Heart left ventricle (tissue), 16 donors: Measurements from ENCODE around the gene ARMC5. TPM values are rescaled to one million over a fixed set of nuclear protein-coding genes. Genes with fewer than 3 reads are reported as not detected.

Experiments
- ATAC-seq, 4 donors: fragments of 200-7000 bp; cut with Tn5 transposase; one replicate each; pipeline ENCODE4 v1.9.1; 2020 to 2022; ENCODE audit warnings: moderate library complexity in 4 of 4, mild to moderate bottlenecking in 3 of 4, moderate number of reproducible peaks in 1 of 4
- DNase-seq, 5 donors: peaks; one replicate each; pipeline ENCODE4 v3.0.0-alpha.2; 2020
- H3K27ac ChIP-seq, 12 donors: fragments of 200-600 bp; sonication (generic) in 4 of 12; one replicate each; pipeline versions ENCODE4 v1.5.0 to v1.8.0; 2016 to 2022; ENCODE audit warnings: mild to moderate bottlenecking in 2 of 12
- H3K27me3 ChIP-seq, 9 donors: fragments of 200-600 bp; sonication (generic) in 2 of 9; one replicate each; pipeline versions ENCODE4 v1.5.1 to v1.8.0; 2016 to 2022; ENCODE audit warnings: mild to moderate bottlenecking in 3 of 9
- H3K36me3 ChIP-seq, 9 donors: fragments of 200-600 bp; sonication (generic) in 2 of 9; one replicate each; pipeline versions ENCODE4 v1.5.0 to v1.8.0; 2018 to 2022; ENCODE audit warnings: mild to moderate bottlenecking in 2 of 9
- H3K4me1 ChIP-seq, 12 donors: fragments of 200-600 bp; sonication (generic) in 4 of 12; one replicate each; pipeline versions ENCODE4 v1.5.0 to v1.8.0; 2016 to 2022; ENCODE audit warnings: mild to moderate bottlenecking in 3 of 12
- H3K4me3 ChIP-seq, 12 donors: fragments of 200-600 bp; sonication (generic) in 4 of 12; one replicate each; pipeline versions ENCODE4 v1.5.0 to v1.8.0; 2017 to 2022; ENCODE audit warnings: mild to moderate bottlenecking in 9 of 12, moderate library complexity in 4 of 12
- H3K9me3 ChIP-seq, 12 donors: fragments of 200-600 bp; sonication (generic) in 4 of 12; one replicate each; pipeline versions ENCODE4 v1.5.0 to v1.8.0; 2016 to 2022; ENCODE audit warnings: mild to moderate bottlenecking in 1 of 12
- CTCF ChIP-seq, 12 donors: fragments of 200-600 bp; sonication (generic) in 4 of 12; IDR thresholded peaks; one replicate each; pipeline versions ENCODE4 v1.5.0 to v1.8.0; 2018 to 2022; ENCODE audit warnings: antibody characterized with exemption in 12 of 12, mild to moderate bottlenecking in 5 of 12
- POLR2A ChIP-seq, 2 donors: fragments of 450-650 bp; IDR thresholded peaks; one replicate each; pipeline ENCODE4 v1.6.1; 2017; ENCODE audit warnings: antibody characterized with exemption in 2 of 2, mild to moderate bottlenecking in 2 of 2, moderate library complexity in 2 of 2
- WGBS, 4 donors: extraction: QIAGEN DNeasy Blood & Tissue Kit in 2 of 4; methylation state at CpG; one replicate each; pipeline versions ENCODE4 v1.1.5 to v1.1.7; 2013 to 2018; 5-methylcytosine and 5-hydroxymethylcytosine counted together
- intact Hi-C, 10 donors: fragments of 100-400 bp; cut with DNase I; formaldehyde crosslinking; loops; one replicate each; pipeline versions ENCODE4 v1.11.1 to v1.14.2; 2022
- polyA plus RNA-seq, 2 donors: library from polyadenylated mRNA; stranded (reverse); fragments of 200-250 nt; gene quantifications; one replicate each; pipeline ENCODE4 v1.2.3, GENCODE V29; 2013
- total RNA-seq, 9 donors: library from RNA; depleted of rRNA in 2 of 9; stranded (reverse); fragments of >200 nt in 2 of 9; fragmentation: NEBNext Ultra II Directional in 3 of 9; extraction: Animal tissue kit (Norgen Biotek cat#: 25700) in 3 of 9; gene quantifications; one replicate each; pipeline versions ENCODE4 v1.1.0 to v1.2.4, GENCODE V29; 2016 to 2023
- donor health status: ischemic (EF 13 %, LVEDD 7.1; RV severe dilation, severe dysfunction).
- donor health status: healthy with polysubstance abuse.
- donor health status: DM: no; HTN: yes; CAD: no.
- donor health status: DM: no; HTN: no; CAD: no.
- donor health status: ischemic (EF 25% LVEDD 6.9; RV normal size, moderate dysfunction).
- donor health status: ischemic (EF 25% LVEDD 5.7; RV mildly dilated, moderate dysfunction).
- donor health status: healthy.
- donor health status: DM: yes; HTN: yes; CAD: no.
- donor health status: ischemic (EF 35%, LVEDD 5.7; RV mildly dilated, moderate dysfunction).
- donor health status: nonischemic (EF 11% LVEDD 7.7; RV severe dilation, severe dysfunction).
- donor health status: DM: yes; HTN: yes; CAD: no.
- donor health status: PGD.
- donor health status: ischemic (EF 29% LVEDD 5.4; RV normal size, mild dysfunction).
- donor health status: nonischemic (EF 23%, LVEDD 6.1; RV moderate dilation, normal function).

ARMC5 gene
- total and polyA plus RNA-seq, 11 donors = 4.1 to 9.2 (median 6.6) TPM

DNA sequence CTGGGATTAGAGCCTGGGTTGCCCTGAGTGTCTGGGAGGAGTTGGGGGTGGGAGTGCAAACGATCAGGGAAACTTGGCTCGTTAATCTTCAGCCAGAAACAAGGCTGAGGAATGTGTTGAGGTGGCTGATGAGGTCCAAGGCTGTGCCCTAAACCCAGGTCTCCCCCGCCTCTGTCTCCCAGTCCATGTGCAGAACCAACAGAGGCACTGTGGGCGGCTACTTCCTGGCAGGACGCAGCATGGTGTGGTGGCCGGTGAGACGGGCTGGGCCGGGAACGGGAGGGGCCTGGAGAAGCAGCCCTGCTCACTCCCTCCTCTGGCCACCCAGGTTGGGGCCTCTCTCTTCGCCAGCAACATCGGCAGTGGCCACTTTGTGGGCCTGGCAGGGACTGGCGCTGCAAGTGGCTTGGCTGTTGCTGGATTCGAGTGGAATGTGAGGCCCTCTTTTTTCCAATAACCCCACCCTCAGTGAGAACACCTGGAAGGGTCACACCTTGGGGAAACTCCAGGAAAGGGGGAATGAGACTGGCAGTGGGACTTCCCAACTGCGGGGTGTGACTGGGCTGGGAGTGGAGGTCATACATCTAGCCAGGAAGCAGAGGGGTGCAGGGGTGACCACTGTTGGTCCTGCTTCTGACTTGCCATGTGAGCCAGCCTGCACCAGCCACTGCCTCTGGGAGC lies 25.3 kb downstream of the ARMC5 start:
- no peak for ATAC-seq
- Histone ChIP-seq H3K27me3 (peaks cover 0 to 23% (median 7%) of the 10 kb centered on the region in 9 donors), H3K4me1 (peaks cover 8 to 30% (median 23%) of the 10 kb centered on the region in 12 donors), H3K36me3 (peaks cover 0 to under 1% (median 0%) of the 10 kb centered on the region in 9 donors), H3K4me3 (no peak overlapping the region), H3K27ac (no peak overlapping the region), H3K9me3 (no peaks in the 10 kb centered on the region)
- intact Hi-C loops = loop anchor here in 2 of 10 donors (1.0 to 10.0 kb wide), 2 partner anchors 13 to 220 kb away; no protein-coding TSS in a partner anchor
- TF ChIP-seq POLR2A (IDR thresholded peaks at IDR 0.05) = no peak
- TF ChIP-seq CTCF (IDR thresholded peaks at IDR 0.05) = no peak
- 50 to 69% (median 61%) methylated on average over 10 to 14 of the region's 14 CpGs for WGBS, 4 donors
- no peak for DNase-seq

GRCh38 chr16:31485571-31485970 lies 26.3 kb downstream of the ARMC5 start:
- DNase-seq (no peak), ATAC-seq (no peak)
- 92 to 96% (median 93%) methylated on average over 17 of the region's 17 CpGs for WGBS, 4 donors
- Histone ChIP-seq H3K9me3 (no peaks in the 10 kb centered on the region), H3K4me3 (no peak overlapping the region), H3K27ac (no peak overlapping the region), H3K27me3 (peaks cover 0 to 23% (median 7%) of the 10 kb centered on the region in 9 donors), H3K4me1 (peaks cover 8 to 29% (median 21%) of the 10 kb centered on the region in 12 donors), H3K36me3 (peaks cover 0 to 10% (median 5%) of the 10 kb centered on the region in 9 donors)
- intact Hi-C loops = loop anchor here in 2 of 10 donors (1.0 to 10.0 kb wide), 2 partner anchors 12 to 219 kb away; no protein-coding TSS in a partner anchor
- no peak for TF ChIP-seq CTCF (IDR thresholded peaks at IDR 0.05)
- TF ChIP-seq POLR2A (IDR thresholded peaks at IDR 0.05) = no peak

- peaks cover 8 to 24% (median 17%) of the 10 kb centered on the region in 12 donors for H3K4me1 ChIP-seq
- DNase-seq (no peak), ATAC-seq (no peak)
- 88 to 98% (median 97%) methylated on average over 1 to 5 of the region's 5 CpGs for WGBS, 4 donors
- H3K27me3 ChIP-seq = peaks cover 0 to 23% (median 7%) of the 10 kb centered on the region in 9 donors
- no peak for TF ChIP-seq POLR2A (IDR thresholded peaks at IDR 0.05)
- intact Hi-C loops = loop anchor here in 1 of 10 donors (10.0 kb wide), 1 partner anchor 219 kb away; no protein-coding TSS in a partner anchor
- peaks cover 0 to 13% (median 10%) of the 10 kb centered on the region in 9 donors for H3K36me3 ChIP-seq
- H3K4me3 ChIP-seq = no peak overlapping the region
- no peaks in the 10 kb centered on the region for H3K9me3 ChIP-seq
- no peak overlapping the region for H3K27ac ChIP-seq
These were observed 26.7 kb downstream of the ARMC5 start for GRCh38 chr16:31486045-31486444.

GRCh38 chr16:31487071-31487719 lies 27.9 kb downstream of the ARMC5 start:
- intact Hi-C loops = loop anchor here in 1 of 10 donors (10.0 kb wide), 1 partner anchor 218 kb away; no protein-coding TSS in a partner anchor
- peaks cover 8 to 22% (median 17%) of the 10 kb centered on the region in 12 donors for H3K4me1 ChIP-seq
- DNase-seq = no peak
- TF ChIP-seq POLR2A (IDR thresholded peaks at IDR 0.05) (no peak), CTCF (IDR thresholded peaks at IDR 0.05) (no peak)
- no peak overlapping the region for H3K27ac ChIP-seq
- 9 to 42% (median 22%) methylated on average over 7 to 48 of the region's 48 CpGs for WGBS, 4 donors
- ATAC-seq = peak in 1 of 4 donors; percentile 2
- H3K9me3 ChIP-seq = no peaks in the 10 kb centered on the region
- peaks cover 0 to 23% (median 7%) of the 10 kb centered on the region in 9 donors for H3K27me3 ChIP-seq
- H3K4me3 ChIP-seq = peak overlapping the region; percentile 27 to 68 (median 58)
- peaks cover 0 to 25% (median 17%) of the 10 kb centered on the region in 9 donors for H3K36me3 ChIP-seq
